ENCODE data around the gene CRYGB. TPM values are rescaled to one million over a fixed set of nuclear protein-coding genes. Genes with fewer than 3 reads are reported as not detected.

Gene CRYGB
- total and polyA plus RNA-seq, 2 of the 13 experiments (the other 11 are each of a cell fraction or from before 2014, with no cell fraction given): not detected

DNA sequence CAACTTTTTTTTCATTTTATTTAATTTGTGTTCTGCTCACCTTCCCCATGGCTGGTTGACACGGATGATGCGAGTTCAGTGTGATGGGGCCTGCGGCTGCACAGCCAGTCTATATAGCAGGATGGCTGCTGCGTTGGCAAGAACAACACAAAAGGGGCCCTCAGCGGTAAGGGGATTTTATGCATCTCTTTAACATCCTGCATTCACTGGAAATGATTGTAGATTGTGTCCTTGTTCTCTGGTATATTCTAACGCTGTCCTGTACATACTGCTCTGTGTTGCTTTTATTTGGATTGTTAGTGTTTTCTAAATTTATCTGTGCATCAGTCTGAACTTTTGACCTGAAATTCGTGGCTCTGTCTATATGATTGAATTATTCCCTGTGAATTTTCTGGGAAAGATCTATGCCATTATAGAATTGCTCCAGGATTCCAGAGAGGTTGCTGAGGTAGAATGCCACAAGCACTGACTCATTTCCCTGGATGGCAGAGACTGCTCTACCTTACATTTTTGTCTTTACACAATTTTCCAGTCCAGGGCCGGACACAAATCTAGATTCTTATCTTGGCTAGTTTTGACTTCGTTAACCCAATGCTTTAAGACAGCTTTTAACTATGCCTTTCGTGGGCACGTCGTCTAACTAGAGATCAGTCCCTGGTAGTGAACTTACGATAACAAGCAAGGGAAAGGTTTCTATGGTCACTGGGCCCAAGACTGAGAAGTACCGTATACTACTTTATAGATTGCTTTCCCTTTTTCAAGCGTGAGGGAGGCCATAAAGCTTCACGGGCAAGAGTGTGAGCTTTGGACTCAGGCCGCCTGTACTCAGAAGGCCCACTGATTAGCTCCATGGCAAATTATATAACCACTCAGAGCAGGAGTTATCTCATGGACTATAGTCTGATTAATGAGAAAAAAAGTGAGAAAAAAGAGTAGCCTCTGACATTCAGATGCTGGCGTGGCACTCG is 15.9 kb downstream of the CRYGB start, which contains the start of gene CRYGC (continued):
- TF ChIP-seq, protein P1, sequence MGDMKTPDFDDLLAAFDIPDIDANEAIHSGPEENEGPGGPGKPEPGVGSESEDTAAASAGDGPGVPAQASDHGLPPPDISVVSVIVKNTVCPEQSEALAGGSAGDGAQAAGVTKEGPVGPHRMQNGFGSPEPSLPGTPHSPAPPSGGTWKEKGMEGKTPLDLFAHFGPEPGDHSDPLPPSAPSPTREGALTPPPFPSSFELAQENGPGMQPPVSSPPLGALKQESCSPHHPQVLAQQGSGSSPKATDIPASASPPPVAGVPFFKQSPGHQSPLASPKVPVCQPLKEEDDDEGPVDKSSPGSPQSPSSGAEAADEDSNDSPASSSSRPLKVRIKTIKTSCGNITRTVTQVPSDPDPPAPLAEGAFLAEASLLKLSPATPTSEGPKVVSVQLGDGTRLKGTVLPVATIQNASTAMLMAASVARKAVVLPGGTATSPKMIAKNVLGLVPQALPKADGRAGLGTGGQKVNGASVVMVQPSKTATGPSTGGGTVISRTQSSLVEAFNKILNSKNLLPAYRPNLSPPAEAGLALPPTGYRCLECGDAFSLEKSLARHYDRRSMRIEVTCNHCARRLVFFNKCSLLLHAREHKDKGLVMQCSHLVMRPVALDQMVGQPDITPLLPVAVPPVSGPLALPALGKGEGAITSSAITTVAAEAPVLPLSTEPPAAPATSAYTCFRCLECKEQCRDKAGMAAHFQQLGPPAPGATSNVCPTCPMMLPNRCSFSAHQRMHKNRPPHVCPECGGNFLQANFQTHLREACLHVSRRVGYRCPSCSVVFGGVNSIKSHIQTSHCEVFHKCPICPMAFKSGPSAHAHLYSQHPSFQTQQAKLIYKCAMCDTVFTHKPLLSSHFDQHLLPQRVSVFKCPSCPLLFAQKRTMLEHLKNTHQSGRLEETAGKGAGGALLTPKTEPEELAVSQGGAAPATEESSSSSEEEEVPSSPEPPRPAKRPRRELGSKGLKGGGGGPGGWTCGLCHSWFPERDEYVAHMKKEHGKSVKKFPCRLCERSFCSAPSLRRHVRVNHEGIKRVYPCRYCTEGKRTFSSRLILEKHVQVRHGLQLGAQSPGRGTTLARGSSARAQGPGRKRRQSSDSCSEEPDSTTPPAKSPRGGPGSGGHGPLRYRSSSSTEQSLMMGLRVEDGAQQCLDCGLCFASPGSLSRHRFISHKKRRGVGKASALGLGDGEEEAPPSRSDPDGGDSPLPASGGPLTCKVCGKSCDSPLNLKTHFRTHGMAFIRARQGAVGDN (CRISPR knock-in tag; IDR thresholded peaks at IDR 0.05): no peak
- TF ChIP-seq ZIK1 (CRISPR knock-in tag; IDR thresholded peaks at IDR 0.05; ENCODE audit: borderline replicate concordance, low read depth): no peak
- TF ChIP-seq, protein P2, sequence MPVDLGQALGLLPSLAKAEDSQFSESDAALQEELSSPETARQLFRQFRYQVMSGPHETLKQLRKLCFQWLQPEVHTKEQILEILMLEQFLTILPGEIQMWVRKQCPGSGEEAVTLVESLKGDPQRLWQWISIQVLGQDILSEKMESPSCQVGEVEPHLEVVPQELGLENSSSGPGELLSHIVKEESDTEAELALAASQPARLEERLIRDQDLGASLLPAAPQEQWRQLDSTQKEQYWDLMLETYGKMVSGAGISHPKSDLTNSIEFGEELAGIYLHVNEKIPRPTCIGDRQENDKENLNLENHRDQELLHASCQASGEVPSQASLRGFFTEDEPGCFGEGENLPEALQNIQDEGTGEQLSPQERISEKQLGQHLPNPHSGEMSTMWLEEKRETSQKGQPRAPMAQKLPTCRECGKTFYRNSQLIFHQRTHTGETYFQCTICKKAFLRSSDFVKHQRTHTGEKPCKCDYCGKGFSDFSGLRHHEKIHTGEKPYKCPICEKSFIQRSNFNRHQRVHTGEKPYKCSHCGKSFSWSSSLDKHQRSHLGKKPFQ (CRISPR knock-in tag; IDR thresholded peaks at IDR 0.05; ENCODE audit: insufficient replicate concordance): no peak
- peak; percentile 21; the same call in 1 of the 2 replicates for TF ChIP-seq RXRA (CRISPR knock-in tag; IDR thresholded peaks at IDR 0.05)
- TF ChIP-seq ZNF205 (CRISPR knock-in tag; IDR thresholded peaks at IDR 0.05): 0 out of 2 replicates have a peak, but pooled peaks have one; percentile 72
- peak; percentile 66 for TF ChIP-seq KAT8 (CRISPR knock-in tag; IDR thresholded peaks at IDR 0.05)
- no peak for TF ChIP-seq ZC3H13 (CRISPR knock-in tag; IDR thresholded peaks at IDR 0.05)
- no peak for TF ChIP-seq CENPX (CRISPR knock-in tag; IDR thresholded peaks at IDR 0.05)
- TF ChIP-seq RARA (CRISPR knock-in tag; IDR thresholded peaks at IDR 0.05): peak; percentile 49; the same call in 1 of the 2 replicates
- TF ChIP-seq, protein P3, sequence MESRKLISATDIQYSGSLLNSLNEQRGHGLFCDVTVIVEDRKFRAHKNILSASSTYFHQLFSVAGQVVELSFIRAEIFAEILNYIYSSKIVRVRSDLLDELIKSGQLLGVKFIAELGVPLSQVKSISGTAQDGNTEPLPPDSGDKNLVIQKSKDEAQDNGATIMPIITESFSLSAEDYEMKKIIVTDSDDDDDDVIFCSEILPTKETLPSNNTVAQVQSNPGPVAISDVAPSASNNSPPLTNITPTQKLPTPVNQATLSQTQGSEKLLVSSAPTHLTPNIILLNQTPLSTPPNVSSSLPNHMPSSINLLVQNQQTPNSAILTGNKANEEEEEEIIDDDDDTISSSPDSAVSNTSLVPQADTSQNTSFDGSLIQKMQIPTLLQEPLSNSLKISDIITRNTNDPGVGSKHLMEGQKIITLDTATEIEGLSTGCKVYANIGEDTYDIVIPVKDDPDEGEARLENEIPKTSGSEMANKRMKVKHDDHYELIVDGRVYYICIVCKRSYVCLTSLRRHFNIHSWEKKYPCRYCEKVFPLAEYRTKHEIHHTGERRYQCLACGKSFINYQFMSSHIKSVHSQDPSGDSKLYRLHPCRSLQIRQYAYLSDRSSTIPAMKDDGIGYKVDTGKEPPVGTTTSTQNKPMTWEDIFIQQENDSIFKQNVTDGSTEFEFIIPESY (CRISPR knock-in tag; IDR thresholded peaks at IDR 0.05): no peak
- TF ChIP-seq ZSCAN21 (CRISPR knock-in tag; IDR thresholded peaks at IDR 0.05; ENCODE audit: borderline replicate concordance): no peak
- TF ChIP-seq, protein P4, sequence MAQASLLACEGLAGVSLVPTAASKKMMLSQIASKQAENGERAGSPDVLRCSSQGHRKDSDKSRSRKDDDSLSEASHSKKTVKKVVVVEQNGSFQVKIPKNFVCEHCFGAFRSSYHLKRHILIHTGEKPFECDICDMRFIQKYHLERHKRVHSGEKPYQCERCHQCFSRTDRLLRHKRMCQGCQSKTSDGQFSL (CRISPR knock-in tag; IDR thresholded peaks at IDR 0.05): no peak
- TF ChIP-seq, protein P5, sequence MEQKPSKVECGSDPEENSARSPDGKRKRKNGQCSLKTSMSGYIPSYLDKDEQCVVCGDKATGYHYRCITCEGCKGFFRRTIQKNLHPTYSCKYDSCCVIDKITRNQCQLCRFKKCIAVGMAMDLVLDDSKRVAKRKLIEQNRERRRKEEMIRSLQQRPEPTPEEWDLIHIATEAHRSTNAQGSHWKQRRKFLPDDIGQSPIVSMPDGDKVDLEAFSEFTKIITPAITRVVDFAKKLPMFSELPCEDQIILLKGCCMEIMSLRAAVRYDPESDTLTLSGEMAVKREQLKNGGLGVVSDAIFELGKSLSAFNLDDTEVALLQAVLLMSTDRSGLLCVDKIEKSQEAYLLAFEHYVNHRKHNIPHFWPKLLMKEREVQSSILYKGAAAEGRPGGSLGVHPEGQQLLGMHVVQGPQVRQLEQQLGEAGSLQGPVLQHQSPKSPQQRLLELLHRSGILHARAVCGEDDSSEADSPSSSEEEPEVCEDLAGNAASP (CRISPR knock-in tag; IDR thresholded peaks at IDR 0.05; ENCODE audit: borderline replicate concordance): 0 out of 2 replicates have a peak, but pooled peaks have one; percentile 28
- TF ChIP-seq ZNF484 (CRISPR knock-in tag; IDR thresholded peaks at IDR 0.05; ENCODE audit: borderline replicate concordance, low read depth): no peak
- no peak for TF ChIP-seq EED (CRISPR knock-in tag; IDR thresholded peaks at IDR 0.05)
- TF ChIP-seq, protein P6, sequence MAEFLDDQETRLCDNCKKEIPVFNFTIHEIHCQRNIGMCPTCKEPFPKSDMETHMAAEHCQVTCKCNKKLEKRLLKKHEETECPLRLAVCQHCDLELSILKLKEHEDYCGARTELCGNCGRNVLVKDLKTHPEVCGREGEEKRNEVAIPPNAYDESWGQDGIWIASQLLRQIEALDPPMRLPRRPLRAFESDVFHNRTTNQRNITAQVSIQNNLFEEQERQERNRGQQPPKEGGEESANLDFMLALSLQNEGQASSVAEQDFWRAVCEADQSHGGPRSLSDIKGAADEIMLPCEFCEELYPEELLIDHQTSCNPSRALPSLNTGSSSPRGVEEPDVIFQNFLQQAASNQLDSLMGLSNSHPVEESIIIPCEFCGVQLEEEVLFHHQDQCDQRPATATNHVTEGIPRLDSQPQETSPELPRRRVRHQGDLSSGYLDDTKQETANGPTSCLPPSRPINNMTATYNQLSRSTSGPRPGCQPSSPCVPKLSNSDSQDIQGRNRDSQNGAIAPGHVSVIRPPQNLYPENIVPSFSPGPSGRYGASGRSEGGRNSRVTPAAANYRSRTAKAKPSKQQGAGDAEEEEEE (CRISPR knock-in tag; IDR thresholded peaks at IDR 0.05; ENCODE audit: borderline replicate concordance): no peak

Measured in HepG2 (cell line).